Measurements from ENCODE around the gene GPX1. TPM values are rescaled to one million over a fixed set of nuclear protein-coding genes. Genes with fewer than 3 reads are reported as not detected.

The GPX1 gene
- total and polyA plus RNA-seq, 4 donors, result 71.2 to 201 (median 179) TPM

GRCh38 chr3:49389297-49389696, 31.1 kb upstream of the GPX1 start:
- peaks cover 4% of the 10 kb centered on the region for H3K36me3 ChIP-seq (ENCODE audit: control insufficient read depth, insufficient read depth, low read length)
- H3K9me3 ChIP-seq (ENCODE audit: control insufficient read depth, insufficient read depth, low read length), result no peaks in the 10 kb centered on the region
- no peaks in the 10 kb centered on the region for H3K4me1 ChIP-seq (ENCODE audit: control insufficient read depth, insufficient read depth, low read length)
- 94% methylated on average over 6 of the region's 6 CpGs for WGBS (ENCODE audit: insufficient coverage)
- H3K27ac ChIP-seq (ENCODE audit: low read depth, low read length), result no peak overlapping the region
- DNase-seq (ENCODE audit: low read depth in 4 of 6, low spot score in 6 of 6), result no peak
- H3K27me3 ChIP-seq (ENCODE audit: control insufficient read depth, insufficient read depth, low read length), result no peaks in the 10 kb centered on the region
- H3K4me3 ChIP-seq (ENCODE audit: low read depth, low read length), result no peak overlapping the region

DNA sequence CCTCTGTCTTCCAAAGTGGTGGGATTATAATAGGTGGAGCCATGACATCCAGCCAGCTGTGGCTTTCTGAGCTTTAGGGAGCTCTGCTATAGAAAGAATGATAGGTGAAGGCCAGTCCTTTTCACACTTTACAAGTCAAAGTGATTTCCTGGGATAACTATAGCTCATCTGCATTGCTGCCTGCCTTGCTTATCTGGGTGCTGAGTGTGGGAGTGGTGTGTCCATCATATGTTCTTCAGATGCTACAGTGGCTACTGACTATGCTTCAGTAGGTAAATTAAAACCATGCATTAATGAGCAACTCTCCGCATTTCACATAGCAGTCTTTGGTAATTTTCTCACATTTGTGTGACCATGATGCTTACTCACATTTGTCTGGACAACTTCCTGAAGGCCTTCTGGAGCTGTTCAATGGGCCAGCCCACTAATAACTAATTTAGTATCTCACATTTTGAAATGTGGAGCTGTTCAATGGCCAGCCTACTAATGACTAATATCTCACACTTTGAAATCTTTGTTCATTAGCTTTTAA, 30.2 kb upstream of the GPX1 start:
- Histone ChIP-seq H3K27me3 (ENCODE audit: control insufficient read depth, insufficient read depth, low read length) (no peaks in the 10 kb centered on the region), H3K4me3 (ENCODE audit: low read depth, low read length) (no peak overlapping the region), H3K9me3 (ENCODE audit: control insufficient read depth, insufficient read depth, low read length) (no peaks in the 10 kb centered on the region), H3K27ac (ENCODE audit: low read depth, low read length) (no peak overlapping the region), H3K36me3 (ENCODE audit: control insufficient read depth, insufficient read depth, low read length) (peaks cover 4% of the 10 kb centered on the region), H3K4me1 (ENCODE audit: control insufficient read depth, insufficient read depth, low read length) (no peaks in the 10 kb centered on the region)
- WGBS (ENCODE audit: insufficient coverage), result no CpG with 5 or more reads among the region's 1 CpG
- no peak for DNase-seq (ENCODE audit: low read depth in 4 of 6, low spot score in 6 of 6)

GRCh38 chr3:49387721-49388120, 29.6 kb upstream of the GPX1 start:
- DNase-seq (ENCODE audit: low read depth in 4 of 6, low spot score in 6 of 6), result no peak
- Histone ChIP-seq H3K27me3 (ENCODE audit: control insufficient read depth, insufficient read depth, low read length) (no peaks in the 10 kb centered on the region), H3K36me3 (ENCODE audit: control insufficient read depth, insufficient read depth, low read length) (peaks cover 4% of the 10 kb centered on the region), H3K27ac (ENCODE audit: low read depth, low read length) (no peak overlapping the region), H3K9me3 (ENCODE audit: control insufficient read depth, insufficient read depth, low read length) (no peaks in the 10 kb centered on the region), H3K4me1 (ENCODE audit: control insufficient read depth, insufficient read depth, low read length) (no peaks in the 10 kb centered on the region), H3K4me3 (ENCODE audit: low read depth, low read length) (no peak overlapping the region)
- WGBS (ENCODE audit: insufficient coverage), result 100% methylated on average over 1 of the region's 2 CpGs

DNA sequence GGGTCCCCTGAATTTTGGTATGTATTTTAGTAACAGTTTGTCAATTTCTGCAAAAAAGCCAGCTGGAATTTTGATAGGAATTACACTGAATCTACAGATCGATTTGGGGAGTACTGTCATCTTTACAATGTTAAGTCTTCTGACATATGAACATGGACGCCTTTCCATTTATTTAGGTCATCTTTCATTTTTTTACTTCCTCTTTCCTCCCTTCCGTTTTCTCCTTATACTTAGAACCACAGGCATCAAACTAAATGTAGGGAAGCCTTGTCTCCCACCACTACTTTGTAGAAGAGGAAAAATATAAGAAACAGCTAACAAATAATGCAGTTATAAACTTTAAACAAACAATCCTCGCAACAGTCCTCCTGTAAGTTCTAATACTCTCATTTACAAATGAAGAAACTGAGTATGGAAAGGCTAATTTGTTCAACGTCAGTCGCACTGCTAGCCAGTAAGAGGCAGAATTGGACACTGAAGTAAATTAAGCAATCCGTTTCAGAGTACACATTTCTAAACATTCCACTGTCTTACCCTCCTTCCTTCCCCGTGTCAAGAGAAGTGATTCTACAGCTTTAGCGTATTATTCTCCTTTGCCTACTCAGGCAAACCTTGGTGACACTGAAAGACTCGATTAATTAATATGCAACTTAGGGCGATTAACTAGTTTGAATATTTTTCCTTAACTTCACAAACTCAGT, 28.1 kb upstream of the GPX1 start:
- WGBS (ENCODE audit: insufficient coverage), result 94% methylated on average over 3 of the region's 11 CpGs
- DNase-seq (ENCODE audit: low read depth in 4 of 6, low spot score in 6 of 6), result no peak
- H3K9me3 ChIP-seq (ENCODE audit: control insufficient read depth, insufficient read depth, low read length), result no peaks in the 10 kb centered on the region
- H3K4me1 ChIP-seq (ENCODE audit: control insufficient read depth, insufficient read depth, low read length), result no peaks in the 10 kb centered on the region
- H3K27ac ChIP-seq (ENCODE audit: low read depth, low read length), result no peak overlapping the region
- peaks cover 4% of the 10 kb centered on the region for H3K36me3 ChIP-seq (ENCODE audit: control insufficient read depth, insufficient read depth, low read length)
- no peak overlapping the region for H3K4me3 ChIP-seq (ENCODE audit: low read depth, low read length)
- H3K27me3 ChIP-seq (ENCODE audit: control insufficient read depth, insufficient read depth, low read length), result no peaks in the 10 kb centered on the region

- Histone ChIP-seq H3K9me3 (ENCODE audit: control insufficient read depth, insufficient read depth, low read length) (no peaks in the 10 kb centered on the region), H3K36me3 (ENCODE audit: control insufficient read depth, insufficient read depth, low read length) (peaks cover 4% of the 10 kb centered on the region), H3K4me3 (ENCODE audit: low read depth, low read length) (no peak overlapping the region), H3K27me3 (ENCODE audit: control insufficient read depth, insufficient read depth, low read length) (no peaks in the 10 kb centered on the region), H3K27ac (ENCODE audit: low read depth, low read length) (no peak overlapping the region), H3K4me1 (ENCODE audit: control insufficient read depth, insufficient read depth, low read length) (no peaks in the 10 kb centered on the region)
- DNase-seq (ENCODE audit: low read depth in 4 of 6, low spot score in 6 of 6), result no peak
- WGBS (ENCODE audit: insufficient coverage), result no CpG with 5 or more reads among the region's 1 CpG
Measured at GRCh38 chr3:49385617-49386016, 27.5 kb upstream of the GPX1 start.

DNA sequence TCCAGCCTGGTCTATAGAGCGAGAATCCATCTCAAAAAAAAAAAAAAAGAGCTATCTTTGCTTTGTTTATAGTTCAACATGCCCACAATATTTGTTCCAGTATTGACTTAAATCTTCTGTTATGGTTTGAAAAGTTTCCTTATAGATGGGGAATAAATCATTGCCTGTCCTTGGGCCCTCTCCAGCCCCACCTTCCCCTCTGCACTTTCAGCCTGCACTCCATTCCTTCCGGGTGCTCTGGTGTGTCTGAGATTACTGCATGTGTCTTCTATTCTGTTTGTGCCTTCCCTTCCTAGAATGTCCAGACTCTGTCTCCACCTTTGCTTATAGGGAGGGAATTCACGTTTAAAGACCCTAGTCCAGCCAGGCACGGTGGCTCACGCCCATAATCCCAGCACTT, 25.2 kb upstream of the GPX1 start:
- peaks cover 4% of the 10 kb centered on the region for H3K36me3 ChIP-seq (ENCODE audit: control insufficient read depth, insufficient read depth, low read length)
- WGBS (ENCODE audit: insufficient coverage), result 83% methylated on average over 2 of the region's 5 CpGs
- H3K4me3 ChIP-seq (ENCODE audit: low read depth, low read length), result no peak overlapping the region
- no peak for DNase-seq (ENCODE audit: low read depth in 4 of 6, low spot score in 6 of 6)
- H3K9me3 ChIP-seq (ENCODE audit: control insufficient read depth, insufficient read depth, low read length), result no peaks in the 10 kb centered on the region
- no peak overlapping the region for H3K27ac ChIP-seq (ENCODE audit: low read depth, low read length)
- H3K4me1 ChIP-seq (ENCODE audit: control insufficient read depth, insufficient read depth, low read length), result no peaks in the 10 kb centered on the region
- no peaks in the 10 kb centered on the region for H3K27me3 ChIP-seq (ENCODE audit: control insufficient read depth, insufficient read depth, low read length)

- no peak for DNase-seq (ENCODE audit: low read depth in 4 of 6, low spot score in 6 of 6)
- H3K27me3 ChIP-seq (ENCODE audit: control insufficient read depth, insufficient read depth, low read length), result no peaks in the 10 kb centered on the region
- H3K4me3 ChIP-seq (ENCODE audit: low read depth, low read length), result no peak overlapping the region
- H3K36me3 ChIP-seq (ENCODE audit: control insufficient read depth, insufficient read depth, low read length), result peaks cover 17% of the 10 kb centered on the region
- 83% methylated on average over 4 of the region's 11 CpGs for whole genome bisulfite sequencing (ENCODE audit: insufficient coverage)
- no peaks in the 10 kb centered on the region for H3K9me3 ChIP-seq (ENCODE audit: control insufficient read depth, insufficient read depth, low read length)
- H3K4me1 ChIP-seq (ENCODE audit: control insufficient read depth, insufficient read depth, low read length), result no peaks in the 10 kb centered on the region
- H3K27ac ChIP-seq (ENCODE audit: low read depth, low read length), result no peak overlapping the region
Measured at GRCh38 chr3:49378249-49378895, 20.2 kb upstream of the GPX1 start.

DNA sequence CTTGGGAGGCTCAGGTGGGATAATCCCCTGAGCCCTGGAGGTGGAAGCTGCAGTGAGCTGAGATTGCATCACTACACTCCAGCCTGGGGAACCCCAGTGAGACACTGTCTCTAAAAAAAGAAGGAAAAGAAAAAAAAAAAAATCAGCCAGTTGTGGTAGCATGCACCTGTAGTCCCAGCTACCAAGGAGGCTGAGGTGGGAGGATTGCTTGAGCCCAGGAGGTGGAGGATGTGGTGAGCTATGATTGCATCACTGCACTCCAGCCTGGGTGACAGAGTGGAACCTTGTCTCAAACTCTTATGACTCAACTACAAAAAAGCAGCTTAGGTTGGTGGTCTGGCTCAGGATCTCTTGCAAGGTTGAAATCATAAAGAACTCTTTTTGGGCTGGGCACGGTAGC, 19.3 kb upstream of the GPX1 start:
- Histone ChIP-seq H3K4me1 (ENCODE audit: control insufficient read depth, insufficient read depth, low read length) (no peaks in the 10 kb centered on the region), H3K27ac (ENCODE audit: low read depth, low read length) (no peak overlapping the region), H3K9me3 (ENCODE audit: control insufficient read depth, insufficient read depth, low read length) (no peaks in the 10 kb centered on the region), H3K36me3 (ENCODE audit: control insufficient read depth, insufficient read depth, low read length) (peaks cover 23% of the 10 kb centered on the region), H3K27me3 (ENCODE audit: control insufficient read depth, insufficient read depth, low read length) (no peaks in the 10 kb centered on the region), H3K4me3 (ENCODE audit: low read depth, low read length) (no peak overlapping the region)
- WGBS (ENCODE audit: insufficient coverage), result 100% methylated on average over 1 of the region's 1 CpG
- no peak for DNase-seq (ENCODE audit: low read depth in 4 of 6, low spot score in 6 of 6)

GRCh38 chr3:49371946-49372345, 13.8 kb upstream of the GPX1 start:
- H3K27me3 ChIP-seq (ENCODE audit: control insufficient read depth, insufficient read depth, low read length), result no peaks in the 10 kb centered on the region
- no peak overlapping the region for H3K27ac ChIP-seq (ENCODE audit: low read depth, low read length)
- no peak for DNase-seq (ENCODE audit: low read depth in 4 of 6, low spot score in 6 of 6)
- H3K4me3 ChIP-seq (ENCODE audit: low read depth, low read length), result no peak overlapping the region
- H3K36me3 ChIP-seq (ENCODE audit: control insufficient read depth, insufficient read depth, low read length), result peaks cover 51% of the 10 kb centered on the region
- H3K9me3 ChIP-seq (ENCODE audit: control insufficient read depth, insufficient read depth, low read length), result no peaks in the 10 kb centered on the region
- H3K4me1 ChIP-seq (ENCODE audit: control insufficient read depth, insufficient read depth, low read length), result no peaks in the 10 kb centered on the region

Data from spinal cord (tissue), 10 donors.